HCT116 (cell line): ENCODE data around the gene PALM2AKAP2. TPM values are rescaled to one million over a fixed set of nuclear protein-coding genes. Genes with fewer than 3 reads are reported as not detected.

ENCODE experiments used
- ATAC-seq: fragments of 200-7000 bp; cut with Tn5 transposase; 2 replicates; pipeline ENCODE4 v1.9.1; 2020; ENCODE audit warnings: mild to moderate bottlenecking, moderate library complexity
- BruUV-seq: library from RNA; stranded (reverse); fragments of 400-500 nt; replicated peaks from 2 replicates; lab custom pipeline; 2021; lab: Mats Ljungman, UMichigan
- CTCF ChIA-PET: fragments of 300-600 bp; sonication (Branson Sonifier 250); formaldehyde crosslinking; loops from one replicate; lab custom pipeline; 2021; ENCODE audit warnings: antibody characterized with exemption; lab: Charles Lee
- POLR2A ChIA-PET: fragments of 300-600, 350-600 bp; sonication (Branson Sonifier 250); formaldehyde crosslinking; loops from one replicate; lab custom pipeline; 2021; ENCODE audit warnings: antibody characterized with exemption; lab: Charles Lee
- RAD21 ChIA-PET, 2 experiments: fragments of 300-600 bp; sonication (Branson Sonifier 250); formaldehyde crosslinking; loops; one replicate each; lab custom pipeline; 2023; ENCODE audit warnings: low total read pairs in 2 of 2; ENCODE audit not compliant: uncharacterized antibody in 2 of 2, unreplicated experiment in 2 of 2, low non-redundant PET in 1 of 2; lab: Charles Lee
- DNase-seq: peaks from one replicate; pipeline ENCODE4 v3.0.0-alpha.2; 2010; ENCODE audit warnings: low read depth, low spot score
- H2AFZ ChIP-seq: fragments of 200-600 bp; shearing (Covaris generic), sonication (generic); 2 replicates; pipeline ENCODE4 v1.6.1; 2017; ENCODE audit warnings: low read depth, mixed run types, mixed read lengths, antibody characterized with exemption, low read length; ENCODE audit not compliant: poor library complexity, severe bottlenecking
- H3K27ac ChIP-seq: 2 replicates; pipeline ENCODE4 v1.5.1; 2012; ENCODE audit warnings: low read depth, low read length
- H3K27me3 ChIP-seq: fragments of 200-600 bp; sonication (generic); 2 replicates; pipeline ENCODE4 v1.6.1; 2016; ENCODE audit warnings: mixed run types, low read length, mixed read lengths; ENCODE audit not compliant: insufficient read depth
- H3K36me3 ChIP-seq, 2 experiments: fragments of 200-500 bp in 1 of 2; fragments of 200-600 bp in 1 of 2; sonication (Bioruptor generic) in 1 of 2; sonication (generic) in 1 of 2; 2 replicates each; pipeline versions ENCODE4 v1.5.1 to v1.6.1; 2014 to 2016; ENCODE audit warnings: low read length in 2 of 2, inconsistent platforms in 1 of 2, mixed read lengths in 1 of 2, mixed run types in 1 of 2; ENCODE audit not compliant: insufficient read depth in 2 of 2, control insufficient read depth in 1 of 2
- H3K4me1 ChIP-seq, 2 experiments: fragments of 200-600 bp in 1 of 2; sonication (generic) in 1 of 2; 2 replicates each; pipeline versions ENCODE4 v1.5.1 to v1.6.1; 2012 to 2017; ENCODE audit warnings: low read length in 2 of 2, inconsistent platforms in 1 of 2, mild to moderate bottlenecking in 1 of 2, mixed read lengths in 1 of 2, mixed run types in 1 of 2, moderate library complexity in 1 of 2; ENCODE audit not compliant: insufficient read depth in 2 of 2, control insufficient read depth in 1 of 2
- H3K4me2 ChIP-seq: fragments of 200-600 bp; sonication (generic); 2 replicates; pipeline ENCODE4 v1.6.1; 2017; ENCODE audit warnings: mixed run types, low read length, mixed read lengths
- H3K4me3 ChIP-seq, 2 experiments: fragments of 200-600 bp in 1 of 2; sonication (generic) in 1 of 2; replicated peaks in 1 of 2; 2 replicates each; pipeline ENCODE4 v1.5.1; 2011 to 2016; ENCODE audit warnings: low read length in 2 of 2, control low read depth in 1 of 2, low read depth in 1 of 2, mild to moderate bottlenecking in 1 of 2, mixed read lengths in 1 of 2, mixed run types in 1 of 2
- H3K79me2 ChIP-seq: fragments of 200-600 bp; sonication (generic); 2 replicates; pipeline ENCODE4 v1.6.1; 2017; ENCODE audit warnings: mild to moderate bottlenecking, mixed run types, low read length, moderate library complexity, mixed read lengths; ENCODE audit not compliant: insufficient read depth
- H3K9ac ChIP-seq: fragments of 200-600 bp; sonication (generic); 2 replicates; pipeline ENCODE4 v1.6.1; 2016; ENCODE audit warnings: low read length, mixed read lengths
- H3K9me2 ChIP-seq: fragments of 200-600 bp; sonication (generic), shearing (Covaris generic); 2 replicates; pipeline ENCODE4 v1.6.1; 2017; ENCODE audit warnings: mixed run types, mild to moderate bottlenecking, moderate library complexity; ENCODE audit not compliant: insufficient read depth
- H3K9me3 ChIP-seq, 2 experiments: fragments of 200-500 bp in 1 of 2; fragments of 200-600 bp in 1 of 2; sonication (Bioruptor generic) in 1 of 2; sonication (generic) in 1 of 2; 2 replicates each; pipeline ENCODE4 v1.6.1; 2014 to 2017; ENCODE audit warnings: low read length in 2 of 2, mixed read lengths in 2 of 2, inconsistent platforms in 1 of 2, low read depth in 1 of 2, mild to moderate bottlenecking in 1 of 2, mixed run types in 1 of 2, moderate library complexity in 1 of 2; ENCODE audit not compliant: control insufficient read depth in 1 of 2, insufficient read depth in 1 of 2
- H4K20me1 ChIP-seq: fragments of 200-600 bp; sonication (generic), shearing (Covaris generic); 2 replicates; pipeline ENCODE4 v1.6.1; 2017; ENCODE audit warnings: mixed run types, mild to moderate bottlenecking, moderate library complexity; ENCODE audit not compliant: insufficient read depth
- CEBPB ChIP-seq: IDR thresholded peaks from 2 replicates; pipeline ENCODE4 v1.6.1; 2012; ENCODE audit warnings: low read depth
- EGR1 ChIP-seq: IDR thresholded peaks from 2 replicates; pipeline ENCODE4 v1.6.1; 2012; ENCODE audit warnings: low read depth
- ELF1 ChIP-seq: IDR thresholded peaks from 2 replicates; pipeline ENCODE4 v1.6.1; 2012; ENCODE audit warnings: low read depth, borderline replicate concordance
- JUND ChIP-seq: IDR thresholded peaks from 2 replicates; pipeline ENCODE4 v1.6.1; 2012
- SP1 ChIP-seq: IDR thresholded peaks from 2 replicates; pipeline ENCODE4 v1.6.1; 2012; ENCODE audit warnings: low read depth
- SRF ChIP-seq: IDR thresholded peaks from 2 replicates; pipeline ENCODE4 v1.6.1; 2012; ENCODE audit warnings: low read depth
- TCF7L2 ChIP-seq: IDR thresholded peaks from 2 replicates; pipeline ENCODE4 v1.7.0; 2011; ENCODE audit warnings: borderline replicate concordance, inconsistent platforms; ENCODE audit not compliant: insufficient read depth, insufficient read length; ENCODE audit errors: extremely low read depth
- YY1 ChIP-seq: IDR thresholded peaks from 2 replicates; pipeline ENCODE4 v1.6.1; 2011; ENCODE audit warnings: low read length, low read depth, moderate library complexity, mild to moderate bottlenecking; ENCODE audit not compliant: insufficient replicate concordance; ENCODE audit errors: extremely low read depth
- ZFX ChIP-seq: fragments of 450-650 bp; IDR thresholded peaks from 2 replicates; pipeline ENCODE4 v1.6.1; 2017
- ZNF274 ChIP-seq: fragments of 200-500 bp; sonication (Bioruptor generic); IDR thresholded peaks from 2 replicates; pipeline ENCODE4 v1.6.1; 2014; ENCODE audit warnings: mild to moderate bottlenecking, low read depth, low read length, inconsistent platforms
- intact Hi-C: fragments of 100-400 bp; cut with micrococcal nuclease; formaldehyde crosslinking; loops from 2 replicates; pipeline ENCODE4 v1.10.0; 2022
- total RNA-seq: library from RNA; stranded (reverse); gene quantifications from one replicate; pipeline ENCODE4 v1.2.1, GENCODE V29; 2021; ENCODE audit not compliant: unreplicated experiment
- TF ChIP-seq, protein P1 (sequence below): IDR thresholded peaks from 2 replicates; pipeline ENCODE4 v1.6.1; 2011; ENCODE audit warnings: mild to moderate bottlenecking, low read length, moderate library complexity; ENCODE audit not compliant: insufficient replicate concordance; ENCODE audit errors: extremely low read depth
- TF ChIP-seq, protein P2 (sequence below): IDR thresholded peaks from 2 replicates; pipeline ENCODE4 v1.6.1; 2012
- TF ChIP-seq, protein P3 (sequence below): IDR thresholded peaks from 2 replicates; pipeline ENCODE4 v1.6.1; 2012
- TF ChIP-seq, protein P4 (sequence below): IDR thresholded peaks from 2 replicates; pipeline ENCODE4 v1.6.1; 2012; ENCODE audit warnings: low read depth

The PALM2AKAP2 gene
- total RNA-seq, 1 experiment from 2014 or later: 0.34 TPM

DNA sequence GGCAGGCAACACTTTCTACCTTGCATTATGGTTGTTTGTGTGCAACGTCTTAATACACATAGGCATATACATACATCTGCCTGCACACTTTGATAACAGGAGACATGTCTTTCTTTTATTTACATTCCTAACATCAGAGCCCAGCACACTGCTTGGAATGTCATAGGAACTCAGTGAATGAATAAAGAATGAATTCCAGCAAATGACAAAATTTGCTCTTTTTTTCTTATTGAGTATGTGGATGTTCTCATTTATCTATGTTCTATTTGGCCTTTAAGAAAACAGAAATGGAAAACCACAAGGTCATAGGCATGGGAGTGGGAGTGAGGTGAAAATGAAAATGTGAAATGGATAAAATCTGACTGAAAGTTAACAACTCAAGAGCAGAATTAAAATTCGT, 36.3 kb upstream of the PALM2AKAP2 start (continued):
- TF ChIP-seq, protein P1, sequence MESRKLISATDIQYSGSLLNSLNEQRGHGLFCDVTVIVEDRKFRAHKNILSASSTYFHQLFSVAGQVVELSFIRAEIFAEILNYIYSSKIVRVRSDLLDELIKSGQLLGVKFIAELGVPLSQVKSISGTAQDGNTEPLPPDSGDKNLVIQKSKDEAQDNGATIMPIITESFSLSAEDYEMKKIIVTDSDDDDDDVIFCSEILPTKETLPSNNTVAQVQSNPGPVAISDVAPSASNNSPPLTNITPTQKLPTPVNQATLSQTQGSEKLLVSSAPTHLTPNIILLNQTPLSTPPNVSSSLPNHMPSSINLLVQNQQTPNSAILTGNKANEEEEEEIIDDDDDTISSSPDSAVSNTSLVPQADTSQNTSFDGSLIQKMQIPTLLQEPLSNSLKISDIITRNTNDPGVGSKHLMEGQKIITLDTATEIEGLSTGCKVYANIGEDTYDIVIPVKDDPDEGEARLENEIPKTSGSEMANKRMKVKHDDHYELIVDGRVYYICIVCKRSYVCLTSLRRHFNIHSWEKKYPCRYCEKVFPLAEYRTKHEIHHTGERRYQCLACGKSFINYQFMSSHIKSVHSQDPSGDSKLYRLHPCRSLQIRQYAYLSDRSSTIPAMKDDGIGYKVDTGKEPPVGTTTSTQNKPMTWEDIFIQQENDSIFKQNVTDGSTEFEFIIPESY: no peak
- TF ChIP-seq ELF1 (no peak), EGR1 (no peak), SRF (no peak), TCF7L2 (no peak), ZNF274 (no peak), JUND (no peak)
- TF ChIP-seq, protein P2, sequence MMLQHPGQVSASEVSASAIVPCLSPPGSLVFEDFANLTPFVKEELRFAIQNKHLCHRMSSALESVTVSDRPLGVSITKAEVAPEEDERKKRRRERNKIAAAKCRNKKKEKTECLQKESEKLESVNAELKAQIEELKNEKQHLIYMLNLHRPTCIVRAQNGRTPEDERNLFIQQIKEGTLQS: no peak

DNA sequence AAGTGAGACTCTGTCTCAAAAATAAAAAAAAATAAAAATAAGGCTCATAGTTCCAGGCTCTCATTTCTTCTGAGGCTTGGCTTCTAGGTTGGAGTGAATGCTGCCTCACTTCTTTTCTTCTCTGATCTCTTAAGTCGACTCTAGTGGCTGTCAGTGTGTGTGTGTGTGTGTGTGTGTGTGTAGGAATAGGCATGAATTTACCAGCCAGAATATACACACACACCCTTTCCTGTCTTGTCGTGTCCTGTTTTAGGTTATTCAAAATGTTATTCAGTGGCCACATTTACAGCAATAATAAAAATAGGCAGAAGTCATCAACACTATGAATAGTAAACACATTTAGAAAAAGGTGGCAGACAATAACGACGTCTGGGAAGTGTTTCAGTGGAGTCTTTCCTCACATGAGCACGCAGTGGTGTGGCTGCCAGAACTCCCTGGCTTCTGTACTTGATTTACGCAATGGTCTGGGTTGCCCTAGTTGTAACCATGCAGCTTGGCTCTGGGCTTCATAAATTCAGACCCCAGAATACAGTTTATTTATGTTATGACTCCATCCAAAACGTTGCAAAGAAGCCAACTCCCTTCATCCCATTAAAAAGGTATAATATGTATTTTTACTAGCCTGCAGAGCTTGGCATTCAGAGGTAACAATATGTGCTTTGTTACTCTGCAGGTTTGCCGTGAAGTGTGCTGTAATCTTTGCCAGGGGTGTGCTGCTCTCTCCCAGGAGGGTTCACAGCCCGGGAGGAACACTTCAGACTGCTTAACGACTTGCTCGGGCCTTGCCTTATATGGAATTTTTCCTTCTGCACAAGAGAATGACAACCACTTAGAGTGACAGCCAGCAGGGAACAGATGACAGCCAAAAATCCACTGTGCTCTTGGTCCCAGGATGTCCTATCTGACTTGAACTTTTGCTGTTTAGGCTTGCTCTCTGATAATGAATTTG, 34.4 kb upstream of the PALM2AKAP2 start:
- Histone ChIP-seq H3K36me3 (no peaks in the 10 kb centered on the region), H3K9me2 (no peaks in the 10 kb centered on the region), H3K27ac (no peak overlapping the region), H3K4me3 (no peak overlapping the region), H3K4me1 (no peaks in the 10 kb centered on the region), H3K79me2 (no peaks in the 10 kb centered on the region), H3K27me3 (peaks cover 83% of the 10 kb centered on the region), H3K9me3 (no peaks in the 10 kb centered on the region), H3K9ac (no peak overlapping the region), H3K4me2 (no peak overlapping the region), H4K20me1 (no peaks in the 10 kb centered on the region), H2AFZ (no peak overlapping the region)
- intact Hi-C loops: no loop called here
- no peak for ATAC-seq
- CTCF ChIA-PET: no interaction called here
- POLR2A ChIA-PET: no interaction called here
- BruUV-seq: no TSS peak
- RAD21 ChIA-PET: no interaction called here
- no peak for DNase-seq
- TF ChIP-seq CEBPB (no peak), ZFX (no peak), SRF (no peak), ELF1 (no peak), JUND (no peak), YY1 (no peak), EGR1 (no peak), ZNF274 (no peak), SP1 (no peak), TCF7L2 (no peak)
- TF ChIP-seq, protein P3, sequence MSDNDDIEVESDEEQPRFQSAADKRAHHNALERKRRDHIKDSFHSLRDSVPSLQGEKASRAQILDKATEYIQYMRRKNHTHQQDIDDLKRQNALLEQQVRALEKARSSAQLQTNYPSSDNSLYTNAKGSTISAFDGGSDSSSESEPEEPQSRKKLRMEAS: no peak
- TF ChIP-seq, protein P4, sequence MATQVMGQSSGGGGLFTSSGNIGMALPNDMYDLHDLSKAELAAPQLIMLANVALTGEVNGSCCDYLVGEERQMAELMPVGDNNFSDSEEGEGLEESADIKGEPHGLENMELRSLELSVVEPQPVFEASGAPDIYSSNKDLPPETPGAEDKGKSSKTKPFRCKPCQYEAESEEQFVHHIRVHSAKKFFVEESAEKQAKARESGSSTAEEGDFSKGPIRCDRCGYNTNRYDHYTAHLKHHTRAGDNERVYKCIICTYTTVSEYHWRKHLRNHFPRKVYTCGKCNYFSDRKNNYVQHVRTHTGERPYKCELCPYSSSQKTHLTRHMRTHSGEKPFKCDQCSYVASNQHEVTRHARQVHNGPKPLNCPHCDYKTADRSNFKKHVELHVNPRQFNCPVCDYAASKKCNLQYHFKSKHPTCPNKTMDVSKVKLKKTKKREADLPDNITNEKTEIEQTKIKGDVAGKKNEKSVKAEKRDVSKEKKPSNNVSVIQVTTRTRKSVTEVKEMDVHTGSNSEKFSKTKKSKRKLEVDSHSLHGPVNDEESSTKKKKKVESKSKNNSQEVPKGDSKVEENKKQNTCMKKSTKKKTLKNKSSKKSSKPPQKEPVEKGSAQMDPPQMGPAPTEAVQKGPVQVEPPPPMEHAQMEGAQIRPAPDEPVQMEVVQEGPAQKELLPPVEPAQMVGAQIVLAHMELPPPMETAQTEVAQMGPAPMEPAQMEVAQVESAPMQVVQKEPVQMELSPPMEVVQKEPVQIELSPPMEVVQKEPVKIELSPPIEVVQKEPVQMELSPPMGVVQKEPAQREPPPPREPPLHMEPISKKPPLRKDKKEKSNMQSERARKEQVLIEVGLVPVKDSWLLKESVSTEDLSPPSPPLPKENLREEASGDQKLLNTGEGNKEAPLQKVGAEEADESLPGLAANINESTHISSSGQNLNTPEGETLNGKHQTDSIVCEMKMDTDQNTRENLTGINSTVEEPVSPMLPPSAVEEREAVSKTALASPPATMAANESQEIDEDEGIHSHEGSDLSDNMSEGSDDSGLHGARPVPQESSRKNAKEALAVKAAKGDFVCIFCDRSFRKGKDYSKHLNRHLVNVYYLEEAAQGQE: no peak
- TF ChIP-seq, protein P1: no peak
